ENCODE results near the gene CNPY1. TPM values are rescaled to one million over a fixed set of nuclear protein-coding genes. Genes with fewer than 3 reads are reported as not detected.

Gene CNPY1
- total and polyA plus RNA-seq, 9 of the 15 experiments (the other 6 are each of a cell fraction or from before 2014, with no cell fraction given): not detected

GRCh38 chr7:155455776-155456737, 90.3 kb downstream of the CNPY1 start:
- Histone ChIP-seq H3K4me2 (ENCODE audit: insufficient read depth, low read length) (no peak overlapping the region), H4K20me1 (replicated peaks; ENCODE audit: control insufficient read depth, insufficient read depth, low read length) (peaks cover 3% of the 10 kb centered on the region; the same call in 1 of the 2 replicates), H3K9me3 (replicated peaks; ENCODE audit: control insufficient read depth, insufficient read depth, low read depth, low read length) (no peaks in the 10 kb centered on the region), H3K27ac (ENCODE audit: extremely low read depth, low read depth, low read length) (no peak overlapping the region), H3K27me3 (ENCODE audit: control insufficient read depth in 2 of 2, insufficient read depth in 2 of 2, low read length in 2 of 2) (peaks cover 58 to 74% of the 10 kb centered on the region in 2 experiments), H3K9ac (ENCODE audit: insufficient read depth in 1 of 2, low read depth in 2 of 2, low read length in 2 of 2) (no peak overlapping the region), H2AFZ (ENCODE audit: low read depth, low read length) (no peak overlapping the region), H3K4me3 (no peak overlapping the region), H3K36me3 (ENCODE audit: control insufficient read depth, insufficient read depth, low read length) (no peaks in the 10 kb centered on the region), H3K79me2 (ENCODE audit: control insufficient read depth, insufficient read depth, low read length) (no peaks in the 10 kb centered on the region), H3K9me1 (ENCODE audit: control insufficient read depth, insufficient read depth, low read length) (no peaks in the 10 kb centered on the region), H3K4me1 (replicated peaks in 1 of 2; ENCODE audit: control insufficient read depth in 2 of 2, insufficient read depth in 2 of 2, low read length in 2 of 2) (peaks cover 0 to 27% of the 10 kb centered on the region in 2 experiments; a peak in 2 of 5 replicates)
- BruUV-seq (replicated peaks): no TSS peak
- ATAC-seq (no peak), FAIRE-seq (no peak), DNase-seq (ENCODE audit: extremely low read depth in 1 of 4, low spot score in 3 of 4) (no peak)
- ChIA-PET CTCF (ENCODE audit: low intra/inter-chr PET ratio) (no interaction called here), POLR2A (interaction anchor here (0.5 to 0.7 kb wide), 2 partner anchors 74 to 392 kb away, joined by 3 to 4 read pairs; no protein-coding TSS in a partner anchor)
- in situ Hi-C loops (cut with MboI) (no loop called here), intact Hi-C loops (cut with micrococcal nuclease) (no loop called here)
- 6% methylated on average over 27 of the region's 27 CpGs for WGBS (ENCODE audit: insufficient coverage, low coverage, missing lambda C conversion rate)
- TF ChIP-seq TAF9B (IDR thresholded peaks at IDR 0.05; ENCODE audit: partially characterized antibody) (no peak), HNRNPUL1 (IDR thresholded peaks at IDR 0.05; ENCODE audit: low read length) (no peak), ZNF165 (CRISPR knock-in tag; IDR thresholded peaks at IDR 0.05; ENCODE audit: borderline replicate concordance) (no peak), HBP1 (CRISPR knock-in tag; IDR thresholded peaks at IDR 0.05) (no peak), SNRNP70 (optimal IDR thresholded peaks at IDR 0.05; ENCODE audit: low read depth, low read length) (no peak), ZNF644 (tag; IDR thresholded peaks at IDR 0.05; ENCODE audit: low read depth) (no peak), TRIM24 (IDR thresholded peaks at IDR 0.05) (no peak), ZNF778 (CRISPR knock-in tag; IDR thresholded peaks at IDR 0.05) (no peak), ZBTB9 (CRISPR knock-in tag; IDR thresholded peaks at IDR 0.05) (no peak), ATF7 (IDR thresholded peaks at IDR 0.05) (no peak), NEUROD1 (IDR thresholded peaks at IDR 0.05; ENCODE audit: borderline replicate concordance, low read depth, low read length, partially characterized antibody) (no peak)

Measured in K562 (cell line).